ENCODE measurements around the gene TRAF3IP3.

TRAF3IP3 gene

DNA sequence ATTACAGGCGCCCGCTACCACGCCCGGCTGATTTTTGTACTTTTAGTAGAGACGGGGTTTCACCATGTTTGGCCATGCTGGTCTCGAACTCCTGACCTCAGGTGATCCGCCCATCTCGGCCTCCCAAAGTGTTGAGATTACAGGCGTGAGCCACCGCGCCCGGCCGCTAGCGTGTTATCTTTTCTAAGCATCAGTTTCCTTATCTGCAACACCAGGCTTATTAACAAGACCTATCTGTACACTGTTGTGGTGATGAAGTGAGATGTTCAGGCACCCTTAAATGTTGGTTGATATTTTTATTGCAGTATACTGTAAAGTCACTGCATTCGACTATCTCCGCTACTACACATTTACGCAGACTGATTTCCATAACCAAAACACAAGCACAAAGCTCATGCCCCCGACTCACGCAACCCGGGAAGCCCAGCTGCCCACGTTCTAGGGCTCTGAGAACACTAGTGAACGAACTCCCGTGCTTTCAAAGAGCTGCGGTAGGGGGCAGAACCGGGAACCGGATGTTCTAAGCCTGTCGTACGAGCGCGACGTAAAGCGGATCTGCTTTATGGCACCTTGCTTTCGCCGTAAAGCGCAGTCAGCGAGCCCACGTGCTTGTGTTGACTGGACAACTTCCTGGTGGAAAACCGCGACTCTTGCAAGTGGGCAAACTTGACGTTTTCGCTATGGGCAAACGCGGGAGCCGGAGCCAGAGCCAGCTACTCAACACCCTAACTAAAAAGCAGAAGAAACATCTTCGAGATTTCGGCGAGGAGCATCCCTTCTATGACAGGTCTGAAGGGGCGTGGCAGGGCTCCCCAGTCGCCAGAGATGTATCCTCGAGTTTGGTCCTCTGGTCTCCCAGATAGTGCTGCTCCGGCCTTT lies 71.8 kb downstream of the TRAF3IP3 start, which contains the start of gene UTP25:
UTP25 (plus strand) TSS at position 589 of the 879 bp plus-strand sequence; CDS start at position 681, 92 bp downstream.
- peak; percentile 89 for DNase-seq (ENCODE audit: low read depth)

DNA sequence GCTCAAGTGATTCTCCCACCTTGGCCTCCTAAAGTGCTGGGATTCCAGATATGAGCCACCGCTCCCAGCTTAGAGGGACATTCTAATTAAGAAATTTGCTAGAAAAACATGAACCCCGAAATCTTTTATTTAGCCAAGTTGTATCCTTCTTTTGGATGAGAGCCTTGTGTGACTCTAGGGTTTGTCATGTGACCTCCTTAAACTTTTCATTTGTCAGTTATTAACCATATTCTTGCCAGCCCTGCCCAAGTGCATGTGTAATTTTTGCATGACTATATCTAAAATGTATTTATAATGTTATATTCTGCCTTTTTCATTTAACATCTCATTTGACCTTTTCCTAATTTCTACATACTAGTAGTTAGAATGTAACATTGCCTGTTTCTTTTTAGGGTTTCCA lies 73.9 kb downstream of the TRAF3IP3 start:
- DNase-seq (ENCODE audit: low read depth): no peak

- no peak for DNase-seq (ENCODE audit: low read depth)
Measured at GRCh38 chr1:209830722-209831121, 74.9 kb downstream of the TRAF3IP3 start.

DNA sequence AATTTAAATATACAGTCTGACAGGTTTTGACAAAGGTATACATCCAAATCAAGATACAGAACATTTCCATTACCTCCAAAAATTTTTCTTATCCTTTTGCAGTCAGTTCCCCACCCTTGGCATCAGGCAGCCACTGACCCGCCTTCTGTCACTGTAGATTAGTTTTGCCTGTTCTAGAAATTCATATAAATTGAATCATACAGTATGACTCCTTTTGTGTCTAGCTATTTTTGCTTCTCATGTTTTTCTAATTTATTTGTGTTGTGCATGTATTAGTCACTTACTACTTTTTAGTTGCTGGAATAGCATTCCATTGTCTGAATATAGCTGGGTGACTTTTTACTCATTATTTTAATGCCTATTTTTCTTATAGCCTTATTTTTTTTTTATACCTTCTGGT lies 75.8 kb downstream of the TRAF3IP3 start:
- DNase-seq (ENCODE audit: low read depth): no peak

Measured in activated T-cell treated with anti-CD3 and anti-CD28 coated beads for 48 hours (primary cell).